ENCODE data around the gene C3orf85.

C3orf85 gene

DNA sequence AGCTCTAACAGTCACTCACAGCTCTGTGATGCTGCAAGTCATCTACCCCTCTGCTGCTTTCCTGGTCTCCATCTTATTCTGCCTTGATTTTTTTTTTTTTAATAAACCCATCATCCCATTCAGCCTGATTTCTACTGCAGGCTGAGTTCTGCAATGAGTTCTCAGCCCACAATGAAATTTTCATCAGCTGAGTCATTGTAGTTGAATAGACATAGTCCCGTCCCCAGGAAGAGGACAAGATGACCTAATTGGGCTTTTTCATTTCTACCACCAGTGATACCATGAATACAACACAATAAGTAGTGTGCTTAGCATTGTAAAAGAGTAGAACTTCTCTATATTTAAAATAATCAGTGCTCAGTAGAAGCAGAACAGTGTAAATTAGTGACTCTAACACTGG, 59.3 kb downstream of the C3orf85 start:
- no peak overlapping the region for H3K4me3 ChIP-seq (ENCODE audit: low read depth, low read length)
- ChIA-PET CTCF (no interaction called here), POLR2A (no interaction called here)
- TF ChIP-seq CTCF (IDR thresholded peaks at IDR 0.05; ENCODE audit: insufficient read depth, low read length, missing control alignments), result no peak
- DNase-seq (ENCODE audit: low read depth, low spot score), result no peak
